Caco-2 (cell line): ENCODE results near the gene TCF3. TPM values are rescaled to one million over a fixed set of nuclear protein-coding genes. Genes with fewer than 3 reads are reported as not detected.
"Not testable (repeated sequence)": the region's sequence is repeated elsewhere in the genome, so short reads cannot be mapped to it uniquely, and the experiment has no call there.

Source experiments
- BruUV-seq: library from RNA; stranded (reverse); fragments of 400-500 nt; replicated peaks from 2 replicates; lab custom pipeline; 2021; lab: Mats Ljungman, UMichigan
- CTCF ChIA-PET: fragments of 300-600 bp; sonication (Branson Sonifier 250); formaldehyde crosslinking; loops from one replicate; lab custom pipeline; 2022; ENCODE audit warnings: antibody characterized with exemption; lab: Charles Lee
- POLR2A ChIA-PET: fragments of 300-600 bp; sonication (Branson Sonifier 250); formaldehyde crosslinking; loops from one replicate; lab custom pipeline; 2022; ENCODE audit warnings: antibody characterized with exemption; lab: Charles Lee
- DNase-seq, 2 experiments: peaks; one replicate each; pipeline versions ENCODE4 v3.0.0 to v3.0.0-alpha.2; 2020 to 2022
- H3K27me3 ChIP-seq: replicated peaks from 2 replicates; pipeline ENCODE4 v1.6.0; 2011; ENCODE audit warnings: low read length; ENCODE audit not compliant: control insufficient read depth, insufficient read depth
- H3K36me3 ChIP-seq: 2 replicates; pipeline ENCODE4 v1.5.1; 2011; ENCODE audit warnings: low read length; ENCODE audit not compliant: control insufficient read depth, insufficient read depth
- H3K4me1 ChIP-seq: fragments of 250-450 bp; sonication (Bioruptor Pico); 2 replicates; pipeline ENCODE4 v1.5.1; 2020; ENCODE audit warnings: mild to moderate bottlenecking
- H3K4me3 ChIP-seq: 2 replicates; pipeline ENCODE4 v1.5.1; 2011; ENCODE audit warnings: low read depth, mild to moderate bottlenecking, control low read depth, low read length
- H3K9me3 ChIP-seq: fragments of 250-450 bp; sonication (Bioruptor Pico); 2 replicates; pipeline ENCODE4 v1.5.1; 2020; ENCODE audit warnings: mild to moderate bottlenecking, moderate library complexity
- H3K27ac Mint-ChIP-seq: one replicate; pipeline ENCODE4 v1.8.0; 2022; ENCODE audit warnings: mixed read lengths; ENCODE audit not compliant: unreplicated experiment
- H3K27me3 Mint-ChIP-seq: one replicate; pipeline ENCODE4 v1.8.0; 2022; ENCODE audit warnings: mixed read lengths; ENCODE audit not compliant: insufficient read depth, unreplicated experiment
- H3K36me3 Mint-ChIP-seq: one replicate; pipeline ENCODE4 v1.8.0; 2022; ENCODE audit warnings: mild to moderate bottlenecking, mixed read lengths; ENCODE audit not compliant: insufficient read depth, unreplicated experiment
- H3K4me1 Mint-ChIP-seq: one replicate; pipeline ENCODE4 v1.8.0; 2022; ENCODE audit warnings: low read depth, mixed read lengths; ENCODE audit not compliant: unreplicated experiment
- H3K4me3 Mint-ChIP-seq: one replicate; pipeline ENCODE4 v1.8.0; 2022; ENCODE audit warnings: mild to moderate bottlenecking, moderate library complexity, mixed read lengths; ENCODE audit not compliant: unreplicated experiment
- H3K9me3 Mint-ChIP-seq: one replicate; pipeline ENCODE4 v1.8.0; 2022; ENCODE audit warnings: mixed read lengths; ENCODE audit not compliant: unreplicated experiment
- intact Hi-C: fragments of 100-400 bp; cut with micrococcal nuclease; formaldehyde crosslinking; loops from one replicate; pipeline ENCODE4 v1.10.0; 2022; ENCODE audit not compliant: unreplicated experiment
- total RNA-seq: library from RNA; stranded (reverse); gene quantifications from 2 replicates; pipeline ENCODE4 v1.2.3, GENCODE V29; 2022
- TF ChIP-seq, protein P1 (sequence below), 2 experiments: fragments of 200-600 bp in 1 of 2; IDR thresholded peaks; 1 replicate in 1 of 2; 2 replicates in 1 of 2; pipeline versions ENCODE4 v1.5.1 to v1.8.0; 2011 to 2022; ENCODE audit warnings: antibody characterized with exemption in 1 of 2, control low read depth in 1 of 2, inconsistent platforms in 1 of 2, low read depth in 1 of 2, low read length in 1 of 2, mild to moderate bottlenecking in 1 of 2, moderate library complexity in 1 of 2; ENCODE audit not compliant: insufficient read depth in 1 of 2, severe bottlenecking in 1 of 2, unreplicated experiment in 1 of 2

Gene TCF3
- total RNA-seq, 1 experiment from 2014 or later = 147 TPM

DNA sequence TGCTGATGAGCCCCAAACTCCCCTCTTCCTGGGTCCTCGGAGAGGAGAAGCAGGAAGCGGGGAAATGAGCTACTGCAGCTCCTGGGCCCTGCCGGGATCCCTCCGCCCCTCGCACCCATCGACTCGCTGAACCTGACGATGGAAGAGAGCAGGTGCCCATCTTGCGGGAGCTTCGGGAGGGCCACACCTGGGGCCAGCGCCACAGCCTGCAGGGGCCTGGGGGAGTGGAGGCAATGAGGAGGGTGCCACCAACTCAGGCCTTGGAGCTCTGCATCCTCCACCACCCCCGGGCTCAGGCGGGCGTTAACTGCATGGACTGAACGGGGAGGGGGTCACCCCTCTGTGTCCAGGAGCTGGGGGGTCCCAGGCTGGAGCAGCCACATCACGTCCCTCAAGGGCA is 8.3 kb downstream of the TCF3 start:
- POLR2A ChIA-PET = no interaction called here
- Histone ChIP-seq H3K9me3 (no peaks in the 10 kb centered on the region), H3K36me3 (peaks cover 1% of the 10 kb centered on the region; the same call in 1 of the 2 replicates), H3K4me1 (no peaks in the 10 kb centered on the region), H3K27me3 (no peaks in the 10 kb centered on the region), H3K4me3 (no peak overlapping the region)
- intact Hi-C loops = no loop called here
- Mint-ChIP-seq H3K27me3 (no peaks in the 10 kb centered on the region), H3K27ac (no peak overlapping the region), H3K4me1 (no peaks in the 10 kb centered on the region), H3K9me3 (no peaks in the 10 kb centered on the region), H3K4me3 (no peak overlapping the region), H3K36me3 (peaks cover 61% of the 10 kb centered on the region)
- TF ChIP-seq, protein P1, sequence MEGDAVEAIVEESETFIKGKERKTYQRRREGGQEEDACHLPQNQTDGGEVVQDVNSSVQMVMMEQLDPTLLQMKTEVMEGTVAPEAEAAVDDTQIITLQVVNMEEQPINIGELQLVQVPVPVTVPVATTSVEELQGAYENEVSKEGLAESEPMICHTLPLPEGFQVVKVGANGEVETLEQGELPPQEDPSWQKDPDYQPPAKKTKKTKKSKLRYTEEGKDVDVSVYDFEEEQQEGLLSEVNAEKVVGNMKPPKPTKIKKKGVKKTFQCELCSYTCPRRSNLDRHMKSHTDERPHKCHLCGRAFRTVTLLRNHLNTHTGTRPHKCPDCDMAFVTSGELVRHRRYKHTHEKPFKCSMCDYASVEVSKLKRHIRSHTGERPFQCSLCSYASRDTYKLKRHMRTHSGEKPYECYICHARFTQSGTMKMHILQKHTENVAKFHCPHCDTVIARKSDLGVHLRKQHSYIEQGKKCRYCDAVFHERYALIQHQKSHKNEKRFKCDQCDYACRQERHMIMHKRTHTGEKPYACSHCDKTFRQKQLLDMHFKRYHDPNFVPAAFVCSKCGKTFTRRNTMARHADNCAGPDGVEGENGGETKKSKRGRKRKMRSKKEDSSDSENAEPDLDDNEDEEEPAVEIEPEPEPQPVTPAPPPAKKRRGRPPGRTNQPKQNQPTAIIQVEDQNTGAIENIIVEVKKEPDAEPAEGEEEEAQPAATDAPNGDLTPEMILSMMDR (IDR thresholded peaks at IDR 0.05; ENCODE audit: insufficient read depth in 1 of 2, low read depth in 1 of 2, low read length in 1 of 2, severe bottlenecking in 1 of 2, unreplicated experiment in 1 of 2) = no peak
- CTCF ChIA-PET = interaction anchor here (0.6 kb wide), 1 partner anchor 33 kb away, joined by 6 read pairs; no protein-coding TSS in a partner anchor
- no peak for DNase-seq
- BruUV-seq = no TSS peak

- H3K27ac Mint-ChIP-seq, BruUV-seq, H3K4me1 ChIP-seq, H3K4me3 Mint-ChIP-seq, DNase-seq, H3K27me3 Mint-ChIP-seq, CTCF ChIA-PET, H3K9me3 Mint-ChIP-seq, H3K4me1 Mint-ChIP-seq, H3K27me3 ChIP-seq, intact Hi-C loops, H3K9me3 ChIP-seq, H3K4me3 ChIP-seq, H3K36me3 ChIP-seq: not testable (repeated sequence)
- POLR2A ChIA-PET = interaction anchor here (0.9 kb wide), 1 partner anchor 835 kb away, joined by 5 read pairs; the partner anchor contains the start of gene GADD45B
- H3K36me3 Mint-ChIP-seq = peaks cover 79% of the 10 kb centered on the region
Observed at GRCh38 chr19:1640893-1641448, 11.4 kb downstream of the TCF3 start.

GRCh38 chr19:1636325-1637236 is 15.8 kb downstream of the TCF3 start:
- intact Hi-C loops = no loop called here
- Mint-ChIP-seq H3K27ac (no peak overlapping the region), H3K4me1 (no peaks in the 10 kb centered on the region), H3K9me3 (peaks cover 10% of the 10 kb centered on the region), H3K36me3 (peaks cover 82% of the 10 kb centered on the region), H3K27me3 (no peaks in the 10 kb centered on the region), H3K4me3 (no peak overlapping the region)
- TF ChIP-seq, protein P1 (IDR thresholded peaks at IDR 0.05; ENCODE audit: insufficient read depth in 1 of 2, low read depth in 1 of 2, low read length in 1 of 2, severe bottlenecking in 1 of 2, unreplicated experiment in 1 of 2) = no peak
- no TSS peak for BruUV-seq
- Histone ChIP-seq H3K4me1 (peaks cover 21% of the 10 kb centered on the region), H3K9me3 (no peaks in the 10 kb centered on the region), H3K27me3 (no peaks in the 10 kb centered on the region), H3K36me3 (peaks cover 1% of the 10 kb centered on the region), H3K4me3 (no peak overlapping the region)
- CTCF ChIA-PET = no interaction called here
- POLR2A ChIA-PET = no interaction called here
- DNase-seq = no peak
